HG02678 (cell line): ENCODE results near the gene INF2.

Experiments
- ATAC-seq: cut with Tn5 transposase; IDR thresholded peaks from one replicate; pipeline ENCODE4 v1.9.1; 2021; ENCODE audit warnings: mild to moderate bottlenecking, moderate library complexity; ENCODE audit not compliant: unreplicated experiment

Gene INF2

DNA sequence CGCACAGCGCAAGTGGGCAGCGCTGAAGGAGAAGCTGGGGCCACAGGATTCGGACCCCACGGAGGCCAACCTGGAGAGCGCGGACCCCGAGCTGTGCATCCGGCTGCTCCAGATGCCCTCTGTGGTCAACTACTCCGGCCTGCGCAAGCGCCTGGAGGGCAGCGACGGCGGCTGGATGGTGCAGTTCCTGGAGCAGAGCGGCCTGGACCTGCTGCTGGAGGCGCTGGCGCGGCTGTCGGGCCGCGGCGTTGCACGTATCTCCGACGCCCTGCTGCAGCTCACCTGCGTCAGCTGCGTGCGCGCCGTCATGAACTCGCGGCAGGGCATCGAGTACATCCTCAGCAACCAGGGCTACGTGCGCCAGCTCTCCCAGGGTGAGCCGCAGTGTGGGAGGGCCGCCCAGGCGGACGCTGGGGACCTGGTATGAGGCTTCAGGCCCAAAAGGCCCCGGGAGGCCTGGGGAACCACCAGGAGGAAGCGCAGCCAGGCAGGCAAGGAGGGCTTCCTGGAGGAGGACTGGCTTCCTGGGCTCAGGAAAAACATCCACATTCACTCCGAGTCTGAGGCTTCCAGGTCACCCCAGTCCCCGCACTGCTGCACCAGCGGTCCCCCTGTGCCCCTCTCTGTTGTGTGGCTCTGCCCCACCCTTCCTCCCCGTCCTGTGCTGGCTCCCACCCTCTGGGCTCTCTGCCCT, 12.1 kb downstream of the INF2 start:
- no peak for ATAC-seq

DNA sequence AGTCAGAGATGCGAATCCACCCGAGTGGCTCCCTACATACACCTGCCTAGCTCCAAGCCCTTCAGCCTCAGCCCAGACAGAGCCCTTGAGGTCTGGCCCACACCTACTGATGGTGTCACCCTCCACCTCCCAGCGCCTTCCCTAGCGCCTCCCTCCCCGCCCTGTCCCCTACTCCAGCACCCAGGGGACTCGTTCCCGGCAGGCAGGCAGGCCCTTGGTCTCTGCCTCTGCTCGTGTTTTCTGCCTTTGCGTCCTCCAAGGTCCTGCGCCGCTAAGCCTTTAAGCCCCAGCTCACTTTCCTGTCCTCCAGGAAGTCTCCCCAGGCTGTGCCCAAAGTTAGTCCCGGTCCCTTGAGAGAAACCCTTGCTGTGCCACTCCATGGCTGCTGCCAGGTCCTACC, 12.7 kb downstream of the INF2 start:
- no peak for ATAC-seq

DNA sequence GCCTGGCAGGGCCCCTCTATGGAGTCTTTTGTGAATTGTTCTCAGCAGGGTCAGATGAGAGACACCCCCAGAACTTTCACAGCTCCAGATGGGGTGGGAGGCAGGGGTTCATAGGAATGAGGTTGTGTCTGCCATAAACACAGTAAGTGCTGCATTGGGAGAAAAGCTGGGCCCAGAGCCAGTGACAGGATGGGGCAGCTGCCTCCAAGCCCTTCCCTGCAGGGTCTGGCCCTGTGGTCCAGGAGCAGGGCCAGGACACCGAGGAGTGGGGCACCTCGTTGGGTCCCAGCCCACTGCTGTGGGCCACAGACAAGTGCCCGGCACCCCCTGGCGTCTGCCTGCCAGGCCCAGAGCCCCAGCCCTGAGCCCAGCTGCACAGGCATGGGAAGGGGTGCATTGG, 13.3 kb downstream of the INF2 start:
- no peak for ATAC-seq

DNA sequence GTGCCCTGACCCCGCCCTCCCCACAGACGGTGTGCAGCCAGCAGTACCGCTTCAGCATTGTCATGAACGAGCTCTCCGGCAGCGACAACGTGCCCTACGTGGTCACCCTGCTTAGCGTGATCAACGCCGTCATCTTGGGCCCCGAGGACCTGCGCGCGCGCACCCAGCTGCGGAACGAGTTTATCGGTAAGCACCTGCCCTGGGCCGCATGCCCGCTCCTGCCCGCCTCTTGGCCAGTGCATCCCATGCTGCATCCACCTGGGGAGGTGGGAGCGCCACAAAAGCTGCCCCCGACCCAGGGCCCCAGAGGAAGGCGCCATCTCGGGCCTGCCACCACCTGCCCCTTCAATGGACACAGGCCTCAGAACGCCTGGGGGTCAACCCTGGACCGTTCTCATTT, 13.9 kb downstream of the INF2 start:
- ATAC-seq, result no peak

DNA sequence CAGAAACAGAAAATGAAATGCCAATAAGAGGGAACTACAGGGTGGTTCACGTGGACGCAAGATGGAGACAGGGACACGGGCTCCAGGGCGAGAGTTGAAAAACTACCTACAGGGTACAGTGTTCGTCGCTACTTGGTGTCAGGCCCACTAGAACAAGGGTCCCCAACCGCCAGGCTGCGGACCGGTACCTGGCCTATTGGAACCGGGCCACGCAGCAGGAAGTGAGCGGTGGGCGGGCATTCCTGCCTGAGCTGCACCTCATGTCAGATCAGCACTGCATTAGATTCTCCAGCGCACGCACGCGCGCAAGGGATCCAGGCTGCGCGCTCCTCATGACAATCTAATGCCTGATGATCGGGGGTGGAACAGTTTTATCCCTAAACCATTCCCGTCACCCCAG, 14.8 kb downstream of the INF2 start:
- no peak for ATAC-seq

DNA sequence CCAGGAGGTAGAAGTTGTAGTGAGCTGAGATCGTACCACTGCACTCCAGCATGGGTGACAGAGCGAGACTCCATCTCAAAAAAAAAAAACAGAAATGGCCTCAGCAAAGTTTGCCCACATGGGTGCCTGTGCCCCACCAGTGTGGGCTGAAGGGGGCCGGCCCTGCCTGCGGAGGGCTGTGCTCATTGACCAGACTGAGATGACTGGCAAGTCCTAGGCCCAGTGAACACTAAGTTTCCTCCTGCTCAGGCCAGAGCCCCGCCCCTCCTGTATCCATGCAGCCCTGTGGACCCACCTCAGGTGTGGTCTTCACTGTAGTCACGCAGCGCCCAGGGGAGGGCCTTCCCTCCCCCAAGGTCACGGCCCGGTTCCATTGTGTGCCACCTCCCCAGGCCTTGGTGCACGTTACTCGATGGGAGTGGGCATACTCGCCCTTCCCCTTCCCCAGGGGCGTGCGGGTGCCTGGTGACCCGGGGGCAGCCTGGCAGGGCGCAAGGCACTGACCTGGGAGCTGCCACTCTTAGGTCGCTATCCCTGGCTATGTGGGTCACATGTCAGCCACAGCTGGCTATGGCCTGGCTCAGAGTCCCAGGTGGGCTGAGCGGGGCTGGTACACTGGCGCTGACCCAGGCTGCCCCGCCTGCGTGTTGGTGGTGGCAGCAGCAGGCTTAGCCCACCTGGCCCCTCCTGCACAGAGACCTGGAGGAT, 16.1 kb downstream of the INF2 start:
- ATAC-seq, result no peak

DNA sequence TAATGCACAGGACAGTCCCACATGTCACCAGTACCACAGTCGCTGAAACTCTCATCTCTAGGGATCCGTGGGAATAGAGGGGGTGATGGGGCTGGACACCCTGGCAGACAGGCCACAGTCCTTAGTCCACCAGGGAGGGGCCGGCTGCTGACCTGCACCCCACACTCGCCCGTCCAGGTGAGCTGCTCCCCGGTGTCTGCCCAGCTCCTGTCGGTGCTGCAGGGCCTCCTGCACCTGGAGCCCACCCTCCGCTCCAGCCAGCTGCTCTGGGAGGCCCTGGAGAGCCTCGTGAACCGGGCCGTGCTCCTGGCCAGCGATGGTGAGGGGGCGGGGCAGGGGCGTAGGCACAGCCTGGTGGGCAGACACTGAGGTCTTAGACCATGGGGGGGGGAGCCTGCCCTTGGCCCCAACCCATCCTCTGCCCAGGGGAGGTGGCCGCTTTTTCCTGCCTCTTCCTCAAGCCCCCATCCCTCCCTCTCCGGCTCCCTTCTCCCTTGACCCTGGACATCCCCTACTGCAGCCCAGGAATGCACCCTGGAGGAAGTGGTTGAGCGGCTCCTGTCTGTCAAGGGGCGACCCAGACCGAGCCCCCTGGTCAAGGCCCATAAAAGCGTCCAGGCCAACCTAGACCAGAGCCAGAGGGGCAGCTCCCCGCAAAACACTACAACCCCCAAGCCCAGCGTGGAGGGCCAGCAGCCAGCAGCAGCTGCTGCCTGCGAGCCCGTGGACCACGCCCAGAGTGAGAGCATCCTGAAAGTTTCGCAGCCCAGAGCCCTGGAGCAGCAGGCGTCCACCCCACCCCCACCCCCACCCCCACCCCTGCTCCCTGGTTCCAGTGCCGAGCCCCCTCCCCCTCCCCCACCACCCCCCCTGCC, 17.6 kb downstream of the INF2 start:
- ATAC-seq, result no peak

DNA sequence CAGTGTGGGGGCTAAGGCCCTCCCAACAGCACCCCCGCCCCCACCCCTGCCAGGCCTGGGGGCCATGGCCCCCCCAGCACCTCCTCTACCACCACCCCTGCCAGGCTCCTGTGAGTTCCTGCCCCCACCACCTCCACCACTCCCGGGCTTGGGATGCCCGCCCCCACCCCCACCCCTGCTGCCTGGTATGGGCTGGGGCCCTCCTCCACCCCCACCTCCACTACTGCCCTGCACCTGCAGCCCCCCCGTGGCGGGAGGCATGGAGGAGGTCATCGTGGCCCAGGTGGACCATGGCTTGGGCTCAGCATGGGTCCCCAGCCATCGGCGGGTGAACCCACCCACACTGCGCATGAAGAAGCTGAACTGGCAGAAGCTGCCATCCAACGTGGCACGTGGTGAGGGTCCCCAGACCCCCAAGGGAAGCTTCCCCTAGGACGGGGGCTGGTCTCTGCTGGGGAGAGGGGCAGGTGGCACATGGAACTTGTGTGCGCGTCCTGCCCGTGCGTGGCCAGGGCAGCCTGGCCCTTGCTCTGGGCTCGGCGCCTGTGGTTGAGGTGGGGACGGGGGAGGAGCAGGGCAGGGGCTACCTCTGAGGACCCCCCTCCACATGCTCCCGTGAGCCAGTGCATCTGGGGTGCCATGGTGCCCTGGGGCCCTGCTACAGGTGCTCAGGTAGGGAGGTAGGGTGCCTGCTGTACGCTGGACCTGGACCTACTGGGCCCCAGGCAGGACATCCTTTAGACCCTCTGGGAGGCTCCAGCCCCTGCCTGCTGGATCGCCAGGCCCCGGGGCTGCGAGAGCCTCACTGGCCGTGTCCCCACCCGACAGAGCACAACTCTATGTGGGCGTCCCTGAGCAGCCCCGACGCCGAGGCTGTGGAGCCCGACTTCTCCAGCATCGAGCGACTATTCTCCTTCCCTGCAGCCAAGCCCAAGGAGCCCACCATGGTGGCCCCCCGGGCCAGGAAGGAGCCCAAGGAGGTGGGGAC, 18.5 kb downstream of the INF2 start:
- no peak for ATAC-seq

DNA sequence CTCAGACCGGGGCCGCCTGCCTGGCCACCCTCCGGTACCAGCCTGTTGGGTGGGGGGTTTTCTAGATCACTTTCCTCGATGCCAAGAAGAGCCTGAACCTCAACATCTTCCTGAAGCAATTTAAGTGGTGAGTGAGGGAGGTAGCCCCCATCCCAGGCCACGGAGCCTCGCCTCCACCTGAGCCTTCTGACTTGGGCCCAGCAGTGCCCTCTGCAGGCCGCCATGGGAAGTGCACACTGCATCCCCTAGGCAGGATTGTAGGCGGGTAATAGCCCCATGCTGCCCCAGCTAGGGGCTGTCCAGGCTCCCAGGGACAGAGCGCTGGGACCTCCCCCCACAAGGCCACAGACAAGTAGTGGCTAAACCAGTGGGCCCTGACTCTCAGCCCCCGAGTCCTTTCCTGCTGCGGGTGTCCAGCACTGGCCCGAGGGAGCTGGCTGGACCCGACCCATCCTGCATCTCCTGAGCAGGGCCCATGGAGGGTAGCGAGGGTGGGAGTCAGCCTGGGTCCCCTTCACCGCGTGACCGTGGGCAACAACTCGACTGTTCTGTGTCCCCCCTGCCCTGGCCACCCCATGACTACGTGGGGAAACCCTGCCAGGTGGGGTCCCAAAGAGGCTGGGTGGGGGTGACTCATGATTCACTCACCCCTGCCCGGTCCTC, 19.3 kb downstream of the INF2 start:
- peak; percentile 49 for ATAC-seq

DNA sequence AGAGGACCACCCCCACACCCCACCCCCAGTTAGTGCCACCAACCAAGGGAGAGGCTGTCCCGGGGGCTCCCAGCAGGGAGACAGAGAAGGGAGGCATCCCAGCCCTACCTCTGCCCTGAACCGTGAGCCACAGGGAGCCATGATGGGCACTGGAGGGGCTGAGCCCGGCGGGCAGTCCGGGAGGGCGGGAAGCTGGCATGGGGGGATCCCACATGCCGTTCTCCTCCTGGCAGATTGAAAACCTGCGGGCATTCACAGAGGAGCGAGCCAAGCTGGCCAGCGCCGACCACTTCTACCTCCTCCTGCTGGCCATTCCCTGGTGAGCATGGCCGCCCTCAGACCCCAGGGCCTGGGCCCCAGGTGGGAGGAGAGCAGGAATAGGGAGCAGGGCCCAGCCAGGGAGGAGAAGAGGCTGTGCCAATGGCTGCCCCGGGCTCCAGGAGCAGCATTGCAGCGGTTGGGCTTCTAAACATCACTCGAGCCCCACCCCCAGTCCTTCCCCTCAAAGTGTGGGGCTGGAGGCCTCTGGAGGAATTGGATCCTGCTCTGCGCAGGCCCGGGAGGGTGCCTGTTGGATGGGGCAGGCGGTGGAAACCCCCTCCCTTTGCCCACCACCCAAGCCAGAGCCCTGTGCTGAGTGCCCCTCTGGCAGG, 20.1 kb downstream of the INF2 start:
- ATAC-seq, result no peak

DNA sequence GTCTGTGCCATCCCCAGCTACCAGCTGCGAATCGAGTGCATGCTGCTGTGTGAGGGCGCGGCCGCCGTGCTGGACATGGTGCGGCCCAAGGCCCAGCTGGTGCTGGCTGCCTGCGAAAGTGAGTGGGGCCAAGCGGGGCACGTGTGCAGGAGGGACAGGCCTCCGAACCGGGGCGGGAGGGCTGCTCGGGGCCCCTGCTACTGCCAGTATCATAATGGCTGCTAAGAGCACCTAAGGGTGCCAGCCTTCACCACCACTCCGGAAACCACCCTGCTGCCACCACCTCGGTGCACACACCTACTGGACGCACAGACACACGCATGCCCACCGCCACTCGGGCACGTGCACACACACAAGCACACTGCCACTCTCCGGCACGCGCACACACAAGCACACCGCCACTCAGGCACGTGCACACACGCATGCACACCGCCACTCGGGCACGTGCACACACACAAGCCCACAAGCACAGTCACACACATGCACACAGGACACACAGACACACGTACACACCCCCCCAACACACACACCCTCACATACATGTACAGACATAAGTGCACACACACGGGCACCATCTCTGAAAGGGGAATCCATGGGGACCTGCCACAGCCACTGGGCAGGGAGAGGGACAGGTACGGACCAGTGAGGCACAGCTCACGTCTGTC, 20.8 kb downstream of the INF2 start:
- ATAC-seq, result no peak

DNA sequence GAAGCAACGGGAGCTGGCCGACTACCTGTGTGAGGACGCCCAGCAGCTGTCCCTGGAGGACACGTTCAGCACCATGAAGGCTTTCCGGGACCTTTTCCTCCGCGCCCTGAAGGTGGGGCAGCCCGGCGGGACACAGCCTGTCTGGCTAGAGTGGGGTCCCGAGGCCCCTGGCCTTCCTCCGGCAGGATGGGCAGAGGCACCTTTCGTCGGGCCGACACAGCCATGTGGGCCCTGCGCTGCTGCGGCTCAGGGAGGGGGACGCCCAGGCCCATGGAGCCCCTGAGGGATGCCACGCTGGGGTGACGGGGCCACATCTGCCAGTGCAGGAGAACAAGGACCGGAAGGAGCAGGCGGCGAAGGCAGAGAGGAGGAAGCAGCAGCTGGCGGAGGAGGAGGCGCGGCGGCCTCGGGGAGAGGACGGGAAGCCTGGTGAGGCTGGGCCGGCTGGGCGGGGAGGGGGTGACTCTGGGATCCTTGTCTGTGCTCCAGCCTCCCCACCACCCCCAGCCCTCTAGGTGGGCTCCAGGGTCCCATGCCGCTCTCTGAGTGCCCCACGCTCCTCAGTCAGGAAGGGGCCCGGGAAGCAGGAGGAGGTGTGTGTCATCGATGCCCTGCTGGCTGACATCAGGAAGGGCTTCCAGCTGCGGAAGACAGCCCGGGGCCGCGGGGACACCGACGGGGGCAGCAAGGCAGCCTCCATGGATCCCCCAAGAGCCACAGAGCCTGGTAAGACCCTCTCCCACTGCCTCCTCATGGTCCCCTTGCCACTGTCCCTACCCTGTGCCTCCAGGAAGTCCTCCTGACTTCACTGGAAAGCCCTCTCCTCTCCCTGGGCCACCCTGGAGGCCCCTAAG, 23.7 kb downstream of the INF2 start:
- ATAC-seq, result no peak

DNA sequence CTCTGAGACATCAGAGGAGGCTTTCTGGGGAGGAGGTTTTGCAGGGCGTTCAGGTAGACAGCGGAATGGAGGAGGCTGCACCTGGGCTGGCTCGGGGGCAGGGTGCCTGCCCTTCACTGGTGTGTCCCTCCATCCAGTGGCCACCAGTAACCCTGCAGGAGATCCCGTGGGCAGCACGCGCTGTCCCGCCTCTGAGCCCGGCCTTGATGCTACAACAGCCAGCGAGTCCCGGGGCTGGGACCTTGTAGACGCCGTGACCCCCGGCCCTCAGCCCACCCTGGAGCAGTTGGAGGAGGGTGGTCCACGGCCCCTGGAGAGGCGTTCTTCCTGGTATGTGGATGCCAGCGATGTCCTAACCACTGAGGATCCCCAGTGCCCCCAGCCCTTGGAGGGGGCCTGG, 24.6 kb downstream of the INF2 start:
- no peak for ATAC-seq

DNA sequence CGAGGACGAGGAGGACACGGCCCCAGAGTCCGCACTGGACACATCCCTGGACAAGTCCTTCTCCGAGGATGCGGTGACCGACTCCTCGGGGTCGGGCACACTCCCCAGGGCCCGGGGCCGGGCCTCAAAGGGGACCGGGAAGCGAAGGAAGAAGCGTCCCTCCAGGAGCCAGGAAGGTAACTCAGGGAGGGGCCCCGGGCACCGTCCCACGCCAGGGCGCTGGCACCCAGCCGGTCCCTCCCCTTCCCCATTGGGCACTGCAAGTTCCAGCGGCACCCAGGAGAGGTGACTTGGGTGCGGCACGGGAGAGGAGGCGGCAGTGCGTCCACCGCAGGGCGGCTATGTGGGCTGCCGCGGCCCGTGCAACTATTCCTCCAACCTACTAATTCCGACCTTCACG, 25.3 kb downstream of the INF2 start:
- ATAC-seq, result no peak

DNA sequence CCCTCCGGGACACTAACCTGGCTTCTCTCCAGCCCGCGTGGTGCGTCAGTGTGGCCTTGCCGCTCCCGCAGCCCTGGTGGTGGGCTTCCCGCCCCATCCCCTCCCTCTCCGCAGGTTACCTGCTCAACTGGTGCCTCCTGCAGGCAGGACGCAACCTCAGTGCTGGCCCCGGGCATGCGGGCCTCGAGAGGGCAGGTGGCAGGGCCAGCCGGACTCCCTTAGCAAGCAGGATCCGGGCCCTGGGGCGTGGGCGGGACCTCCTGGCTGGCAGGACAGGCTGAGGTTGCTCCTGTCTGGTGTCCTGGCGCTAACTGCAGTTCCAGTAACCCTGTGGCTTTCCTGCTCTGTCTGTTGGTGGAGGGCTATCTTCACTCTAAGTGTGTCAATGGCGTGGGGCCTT, 26.0 kb downstream of the INF2 start:
- no peak for ATAC-seq

DNA sequence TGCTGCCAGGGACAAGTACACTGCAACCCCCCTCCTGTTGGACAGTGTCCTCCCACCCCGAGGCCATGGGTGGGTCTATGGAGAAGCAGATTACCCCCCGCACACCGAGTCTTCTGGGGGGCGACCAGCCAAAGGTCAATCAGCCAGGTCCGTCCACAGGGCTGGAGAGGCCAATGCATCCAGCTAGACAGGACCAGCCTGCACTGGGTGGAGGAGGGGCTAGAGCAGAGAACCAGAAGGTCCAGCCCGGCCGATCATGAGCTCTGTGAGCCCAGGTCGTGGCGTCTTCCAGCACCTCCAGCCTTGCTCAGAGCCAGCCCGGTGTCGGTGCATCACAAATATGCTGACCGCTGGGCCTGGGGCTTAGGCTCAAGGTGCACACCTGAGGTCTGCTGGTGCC, 26.5 kb downstream of the INF2 start:
- no peak for ATAC-seq

DNA sequence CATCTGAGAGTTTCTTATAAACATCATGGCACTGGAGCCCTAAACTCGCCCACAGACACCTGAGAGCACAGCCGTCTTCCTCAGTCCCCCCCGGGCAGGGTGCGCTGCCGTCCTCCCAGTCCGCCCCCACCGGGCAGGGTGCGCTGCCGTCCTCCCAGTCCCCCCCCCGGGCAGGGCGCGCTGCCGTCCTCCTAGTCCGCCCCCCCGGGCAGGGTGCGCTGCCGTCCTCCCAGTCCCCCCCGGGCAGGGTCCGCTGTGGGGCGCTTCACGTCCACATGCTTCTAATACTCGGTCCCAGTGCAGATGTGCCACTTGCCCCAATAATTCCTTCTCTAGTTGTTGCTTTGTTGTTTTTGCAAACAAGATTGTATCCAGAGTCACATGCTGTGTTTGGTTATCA, 27.7 kb downstream of the INF2 start:
- no peak for ATAC-seq

DNA sequence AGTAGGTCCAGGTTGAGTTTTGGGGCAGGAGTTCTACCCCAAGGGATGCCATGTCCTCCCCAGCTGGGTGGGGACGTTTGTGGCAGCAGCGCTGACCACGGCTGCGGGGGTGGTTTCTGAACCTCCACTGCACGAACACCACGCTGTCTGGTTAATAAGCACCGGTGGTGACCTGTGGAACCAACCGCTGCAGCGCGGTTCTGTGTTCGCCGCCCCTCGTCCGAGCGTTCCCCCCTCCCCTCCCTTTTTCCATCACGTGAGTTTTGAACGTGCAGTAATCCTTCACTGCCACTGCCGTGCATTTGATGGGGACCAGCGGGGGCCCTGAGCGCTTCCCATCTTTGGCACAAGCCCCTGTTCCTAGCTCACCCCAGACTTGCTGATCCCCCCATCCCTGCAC, 28.2 kb downstream of the INF2 start:
- ATAC-seq, result no peak
